ENCODE results near the gene NYAP1. TPM values are rescaled to one million over a fixed set of nuclear protein-coding genes. Genes with fewer than 3 reads are reported as not detected.

NYAP1 gene
- total RNA-seq, 1 donor from 2014 or later, result 0.99 TPM

- TF ChIP-seq, protein P1, sequence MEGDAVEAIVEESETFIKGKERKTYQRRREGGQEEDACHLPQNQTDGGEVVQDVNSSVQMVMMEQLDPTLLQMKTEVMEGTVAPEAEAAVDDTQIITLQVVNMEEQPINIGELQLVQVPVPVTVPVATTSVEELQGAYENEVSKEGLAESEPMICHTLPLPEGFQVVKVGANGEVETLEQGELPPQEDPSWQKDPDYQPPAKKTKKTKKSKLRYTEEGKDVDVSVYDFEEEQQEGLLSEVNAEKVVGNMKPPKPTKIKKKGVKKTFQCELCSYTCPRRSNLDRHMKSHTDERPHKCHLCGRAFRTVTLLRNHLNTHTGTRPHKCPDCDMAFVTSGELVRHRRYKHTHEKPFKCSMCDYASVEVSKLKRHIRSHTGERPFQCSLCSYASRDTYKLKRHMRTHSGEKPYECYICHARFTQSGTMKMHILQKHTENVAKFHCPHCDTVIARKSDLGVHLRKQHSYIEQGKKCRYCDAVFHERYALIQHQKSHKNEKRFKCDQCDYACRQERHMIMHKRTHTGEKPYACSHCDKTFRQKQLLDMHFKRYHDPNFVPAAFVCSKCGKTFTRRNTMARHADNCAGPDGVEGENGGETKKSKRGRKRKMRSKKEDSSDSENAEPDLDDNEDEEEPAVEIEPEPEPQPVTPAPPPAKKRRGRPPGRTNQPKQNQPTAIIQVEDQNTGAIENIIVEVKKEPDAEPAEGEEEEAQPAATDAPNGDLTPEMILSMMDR (IDR thresholded peaks at IDR 0.05), result no peak
- Mint-ChIP-seq H3K4me1 (ENCODE audit: unreplicated experiment) (peaks cover 16% of the 10 kb centered on the region), H3K9me3 (ENCODE audit: unreplicated experiment) (no peaks in the 10 kb centered on the region), H3K4me3 (ENCODE audit: unreplicated experiment) (no peak overlapping the region), H3K36me3 (ENCODE audit: unreplicated experiment) (no peaks in the 10 kb centered on the region), H3K27ac (ENCODE audit: unreplicated experiment) (no peak overlapping the region), H3K27me3 (ENCODE audit: unreplicated experiment) (no peaks in the 10 kb centered on the region)
- DNase-seq (ENCODE audit: extremely low spot score, unreplicated experiment), result no peak
Measured at GRCh38 chr7:100464791-100465190, 18.9 kb upstream of the NYAP1 start.

- H3K27ac Mint-ChIP-seq (ENCODE audit: unreplicated experiment), result no peak overlapping the region
- no peaks in the 10 kb centered on the region for H3K36me3 Mint-ChIP-seq (ENCODE audit: unreplicated experiment)
- TF ChIP-seq, protein P1 (IDR thresholded peaks at IDR 0.05), result no peak
- H3K4me1 Mint-ChIP-seq (ENCODE audit: unreplicated experiment), result peaks cover 16% of the 10 kb centered on the region
- no peak overlapping the region for H3K4me3 Mint-ChIP-seq (ENCODE audit: unreplicated experiment)
- DNase-seq (ENCODE audit: extremely low spot score, unreplicated experiment), result no peak
- H3K27me3 Mint-ChIP-seq (ENCODE audit: unreplicated experiment), result no peaks in the 10 kb centered on the region
- H3K9me3 Mint-ChIP-seq (ENCODE audit: unreplicated experiment), result no peaks in the 10 kb centered on the region
Measured at GRCh38 chr7:100465299-100465698, 18.4 kb upstream of the NYAP1 start.

GRCh38 chr7:100465702-100466311 lies 17.9 kb upstream of the NYAP1 start:
- Mint-ChIP-seq H3K4me1 (ENCODE audit: unreplicated experiment) (peaks cover 16% of the 10 kb centered on the region), H3K27me3 (ENCODE audit: unreplicated experiment) (no peaks in the 10 kb centered on the region), H3K36me3 (ENCODE audit: unreplicated experiment) (peaks cover 1% of the 10 kb centered on the region), H3K9me3 (ENCODE audit: unreplicated experiment) (no peaks in the 10 kb centered on the region), H3K4me3 (ENCODE audit: unreplicated experiment) (no peak overlapping the region), H3K27ac (ENCODE audit: unreplicated experiment) (peak overlapping the region; percentile 70)
- TF ChIP-seq, protein P1 (IDR thresholded peaks at IDR 0.05), result peak; percentile 85
- DNase-seq (ENCODE audit: extremely low spot score, unreplicated experiment), result peak; percentile 91

- no peak for DNase-seq (ENCODE audit: extremely low spot score, unreplicated experiment)
- H3K4me1 Mint-ChIP-seq (ENCODE audit: unreplicated experiment), result peaks cover 16% of the 10 kb centered on the region
Measured at GRCh38 chr7:100466653-100467605, 16.8 kb upstream of the NYAP1 start.

More at GRCh38 chr7:100466653-100467605, 16.8 kb upstream of the NYAP1 start:
- Mint-ChIP-seq H3K4me3 (ENCODE audit: unreplicated experiment) (no peak overlapping the region), H3K27ac (ENCODE audit: unreplicated experiment) (no peak overlapping the region), H3K27me3 (ENCODE audit: unreplicated experiment) (no peaks in the 10 kb centered on the region), H3K9me3 (ENCODE audit: unreplicated experiment) (no peaks in the 10 kb centered on the region), H3K36me3 (ENCODE audit: unreplicated experiment) (peaks cover 2% of the 10 kb centered on the region)
- TF ChIP-seq, protein P1 (IDR thresholded peaks at IDR 0.05), result no peak

Measured in osteocyte (in vitro differentiated cells).